OCI-M2 (cell line): ENCODE data around the gene AREG.

Experiments
- DNase-seq: peaks from one replicate; lab custom pipeline; 2025; ENCODE audit not compliant: unreplicated experiment; lab: John Stamatoyannopoulos, UW

AREG gene

GRCh38 chr4:74431113-74431826, 13.7 kb upstream of the AREG start:
- no peak for DNase-seq

- DNase-seq, result no peak
Measured at GRCh38 chr4:74433043-74433442, 11.9 kb upstream of the AREG start.

- no peak for DNase-seq
Measured at GRCh38 chr4:74433541-74434172, 11.3 kb upstream of the AREG start.

GRCh38 chr4:74435296-74435695, 9.6 kb upstream of the AREG start:
- DNase-seq, result no peak

GRCh38 chr4:74437866-74438265, 7.1 kb upstream of the AREG start:
- DNase-seq, result no peak

GRCh38 chr4:74438661-74439060, 6.3 kb upstream of the AREG start:
- no peak for DNase-seq

GRCh38 chr4:74439952-74440351, 5.0 kb upstream of the AREG start:
- no peak for DNase-seq

GRCh38 chr4:74440356-74440755, 4.6 kb upstream of the AREG start:
- DNase-seq, result no peak

- DNase-seq, result no peak
Measured at GRCh38 chr4:74441744-74442143, 3.2 kb upstream of the AREG start.

- DNase-seq, result no peak
Measured at GRCh38 chr4:74446193-74446868, 1.4 kb downstream of the AREG start.

- DNase-seq, result no peak
Measured at GRCh38 chr4:74446896-74447295, 2.0 kb downstream of the AREG start.

- no peak for DNase-seq
Measured at GRCh38 chr4:74447636-74448233, 2.8 kb downstream of the AREG start.

GRCh38 chr4:74449571-74450297, 4.8 kb downstream of the AREG start:
- no peak for DNase-seq

- DNase-seq, result no peak
Measured at GRCh38 chr4:74450298-74450683, 5.4 kb downstream of the AREG start.

GRCh38 chr4:74451214-74451661, 6.3 kb downstream of the AREG start:
- DNase-seq, result peak; percentile 27

GRCh38 chr4:74453037-74453635, 8.2 kb downstream of the AREG start:
- no peak for DNase-seq

- DNase-seq, result no peak
Measured at GRCh38 chr4:74453829-74454742, 9.2 kb downstream of the AREG start.

GRCh38 chr4:74455361-74456055, 10.6 kb downstream of the AREG start:
- DNase-seq, result no peak
